ENCODE results near the gene ALDH1B1.

The ALDH1B1 gene

DNA sequence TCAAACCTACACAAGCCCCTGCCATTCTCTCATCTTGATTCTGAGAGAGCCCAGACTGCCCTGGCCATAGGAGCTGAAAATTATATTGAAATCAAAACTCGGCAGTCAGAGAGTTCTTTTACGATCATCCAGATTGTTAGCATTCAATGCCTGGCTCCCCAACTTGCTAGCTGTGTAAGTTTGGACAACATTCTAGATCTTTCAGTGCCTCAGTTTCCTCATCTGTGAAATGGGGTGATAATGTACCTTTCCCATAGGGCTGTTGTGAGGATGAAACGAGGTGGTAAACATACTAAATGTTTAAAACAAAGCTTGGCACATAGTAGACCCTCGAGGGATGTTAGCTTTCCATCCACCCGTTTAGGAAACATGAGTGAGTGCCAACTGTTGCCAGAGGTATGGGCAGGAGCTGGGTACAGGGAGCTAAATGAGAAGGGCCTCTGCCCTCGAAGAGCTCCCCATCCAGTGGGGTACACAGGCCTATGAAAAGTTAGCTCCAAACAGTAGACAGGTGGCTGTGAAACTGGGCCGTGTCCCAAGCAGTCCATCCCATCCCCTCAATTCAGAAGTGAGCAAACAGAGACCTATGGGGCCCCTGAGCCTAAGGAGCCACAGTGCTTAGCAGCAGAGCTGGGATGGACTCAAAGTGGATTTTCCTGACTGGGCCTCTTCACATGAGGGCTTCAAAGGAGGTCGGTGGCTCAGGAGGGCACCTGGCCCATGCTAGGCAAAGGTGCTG lies 49.0 kb downstream of the ALDH1B1 start:
- no peak for DNase-seq (ENCODE audit: low read depth)

DNA sequence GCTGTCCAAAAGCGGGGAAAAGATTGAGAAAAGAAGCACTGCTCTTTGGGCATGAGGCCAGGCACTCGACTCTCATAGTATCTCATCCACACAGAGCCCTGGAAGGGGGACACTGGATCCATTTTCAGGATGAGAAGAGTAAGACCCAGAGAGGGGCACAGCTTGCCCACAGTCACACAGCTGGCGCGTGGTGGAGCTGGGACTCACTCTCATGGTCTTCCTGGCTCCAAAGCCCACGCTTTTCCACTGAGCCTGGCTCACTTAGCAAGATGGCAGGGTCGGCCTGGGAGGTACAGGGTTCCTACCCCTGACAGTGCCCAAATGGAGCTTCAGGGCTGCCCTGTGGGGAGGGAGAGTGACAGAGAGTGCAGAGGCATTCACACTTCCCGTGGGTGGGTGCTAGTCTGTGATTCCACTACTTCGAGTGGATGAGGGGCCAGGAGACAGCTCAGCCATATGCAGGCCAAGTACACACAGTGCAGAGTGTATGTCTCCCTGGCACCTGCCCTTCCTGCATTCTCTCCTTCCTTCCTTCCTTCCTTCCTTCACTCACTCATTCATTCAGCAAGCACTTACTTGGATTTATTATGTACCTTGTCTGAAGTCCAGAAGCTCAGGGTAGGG lies 50.1 kb downstream of the ALDH1B1 start:
- no peak for DNase-seq (ENCODE audit: low read depth)

DNA sequence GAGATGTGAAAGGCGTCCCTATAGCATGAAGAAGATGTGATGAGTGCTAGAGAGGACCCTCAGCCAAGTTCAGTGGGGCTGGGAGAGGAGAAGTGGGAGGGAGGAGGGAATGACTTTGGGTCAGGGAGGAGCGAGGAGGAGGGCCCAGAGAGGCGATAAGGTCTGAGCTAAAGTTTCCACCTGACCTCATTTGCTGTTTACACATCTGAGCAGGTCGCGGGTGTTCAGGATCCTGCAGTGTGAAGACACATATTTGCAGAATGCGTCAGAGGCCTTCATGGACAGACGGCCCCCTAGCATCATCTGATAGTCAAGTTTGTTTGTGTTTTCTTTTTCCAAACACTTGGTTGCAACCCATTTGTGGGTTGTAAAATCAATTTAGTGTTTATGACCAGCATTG lies 50.7 kb downstream of the ALDH1B1 start:
- no peak for DNase-seq (ENCODE audit: low read depth)

DNA sequence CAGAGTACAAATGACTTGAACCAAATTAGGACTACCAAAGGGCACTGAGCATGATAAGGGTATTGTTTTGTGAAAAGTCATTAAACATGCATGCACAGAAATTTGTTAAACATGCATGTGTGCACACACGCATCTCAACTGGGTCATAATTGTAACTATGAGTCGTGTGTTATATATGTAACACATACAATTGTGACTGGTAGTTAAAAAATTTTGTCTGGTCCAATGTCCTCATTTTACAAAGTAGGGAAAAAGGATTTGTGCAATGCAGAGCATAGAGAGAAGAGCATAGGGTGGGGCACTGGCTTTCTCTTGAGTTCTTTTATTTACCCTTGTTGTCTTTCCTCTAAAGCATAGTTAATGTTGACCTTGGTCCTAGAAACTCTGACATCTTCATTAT lies 51.1 kb downstream of the ALDH1B1 start:
- no peak for DNase-seq (ENCODE audit: low read depth)

DNA sequence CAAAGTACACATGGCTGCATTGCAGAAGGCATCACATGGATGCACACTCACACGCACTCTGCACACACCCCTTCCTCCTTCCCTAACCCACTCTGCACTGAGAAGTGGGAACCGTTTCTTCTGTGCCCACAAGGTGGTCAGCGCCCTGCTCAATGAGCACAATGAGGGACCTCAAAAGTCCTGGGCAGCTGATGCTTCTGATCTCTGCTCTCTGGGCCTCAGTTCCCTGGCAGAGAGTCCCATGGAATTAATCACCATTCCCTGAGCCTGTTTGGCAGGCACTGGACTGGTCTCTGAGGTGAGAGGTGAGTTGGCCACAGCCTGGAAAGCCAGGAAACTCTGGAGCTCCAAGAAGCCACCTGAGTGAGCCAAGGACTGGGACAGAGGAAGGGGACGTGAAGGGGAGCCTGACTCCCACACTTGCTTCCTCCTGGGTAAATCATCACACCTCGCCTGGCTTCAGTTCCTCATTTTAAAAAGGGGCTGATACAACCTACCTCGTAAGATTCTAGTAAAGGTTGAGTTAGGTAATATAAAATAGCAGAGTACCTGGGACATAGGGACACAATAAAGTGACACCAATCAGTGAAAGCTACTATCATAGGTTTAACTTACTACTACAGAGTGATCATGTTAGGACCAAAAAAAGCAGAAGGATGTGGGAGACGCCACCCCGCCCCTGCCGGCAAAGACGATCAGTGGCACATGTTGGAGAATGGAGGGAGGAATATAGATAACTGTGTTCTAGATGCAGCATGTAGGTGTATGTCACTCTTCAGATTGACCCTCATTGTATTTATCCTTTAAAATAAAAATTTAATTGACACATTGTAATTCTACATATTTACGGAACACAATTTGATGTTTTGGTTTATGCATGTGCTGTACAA lies 52.9 kb downstream of the ALDH1B1 start:
- DNase-seq (ENCODE audit: low read depth), result no peak

DNA sequence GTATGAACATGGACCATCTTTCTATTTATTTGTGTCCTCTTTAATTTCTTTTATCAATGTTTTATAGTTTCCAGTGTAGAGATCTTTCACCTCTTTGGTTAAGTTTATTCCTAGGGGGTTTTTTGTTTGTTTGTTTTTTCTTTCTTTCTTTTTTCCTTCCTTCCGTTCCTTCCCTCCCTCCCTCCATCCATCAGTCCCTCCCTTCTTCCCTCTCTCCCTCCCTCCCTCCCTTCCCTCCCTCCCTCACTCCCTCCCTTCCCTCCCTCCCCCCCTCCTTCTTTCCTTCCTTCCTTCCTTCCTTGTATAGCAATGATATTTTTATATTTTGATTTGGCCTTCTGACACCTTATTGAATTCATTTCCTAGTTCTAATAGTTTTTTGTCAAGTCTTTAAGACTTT lies 55.2 kb downstream of the ALDH1B1 start:
- DNase-seq (ENCODE audit: low read depth), result no peak

All from fibroblast of the conjunctiva (primary cell).